ENCODE measurements around the gene ANGPT4. TPM values are rescaled to one million over a fixed set of nuclear protein-coding genes. Genes with fewer than 3 reads are reported as not detected.

ANGPT4 gene
- total RNA-seq, 1 donor from 2014 or later, result 0.06 TPM

GRCh38 chr20:942611-943010 is 26.5 kb upstream of the ANGPT4 start:
- Histone ChIP-seq H3K4me2 (no peak overlapping the region), H3K79me2 (ENCODE audit: low read depth) (no peaks in the 10 kb centered on the region), H3K9me3 (ENCODE audit: low read depth) (no peaks in the 10 kb centered on the region), H3K27ac (no peak overlapping the region), H3K9ac (no peak overlapping the region), H3K27me3 (no peaks in the 10 kb centered on the region), H3K36me3 (no peaks in the 10 kb centered on the region), H3K4me1 (peaks cover 13% of the 10 kb centered on the region), H2AFZ (replicated peaks) (no peak overlapping the region), H3F3A (ENCODE audit: low read depth) (no peaks in the 10 kb centered on the region), H4K20me1 (ENCODE audit: low read depth) (no peaks in the 10 kb centered on the region), H3K4me3 (no peak overlapping the region)
- Mint-ChIP-seq H3K9me3 (no peaks in the 10 kb centered on the region), H3K4me1 (no peaks in the 10 kb centered on the region), H3K27ac (no peak overlapping the region), H3K36me3 (no peaks in the 10 kb centered on the region), H3K4me3 (no peak overlapping the region), H3K27me3 (ENCODE audit: insufficient read depth, low read depth) (peaks cover 2% of the 10 kb centered on the region)
- no peak for DNase-seq (ENCODE audit: low spot score)
- TF ChIP-seq EZH2phosphoT487 (IDR thresholded peaks at IDR 0.05) (no peak), EZH2 (IDR thresholded peaks at IDR 0.05) (no peak)
- TF ChIP-seq, protein P1, sequence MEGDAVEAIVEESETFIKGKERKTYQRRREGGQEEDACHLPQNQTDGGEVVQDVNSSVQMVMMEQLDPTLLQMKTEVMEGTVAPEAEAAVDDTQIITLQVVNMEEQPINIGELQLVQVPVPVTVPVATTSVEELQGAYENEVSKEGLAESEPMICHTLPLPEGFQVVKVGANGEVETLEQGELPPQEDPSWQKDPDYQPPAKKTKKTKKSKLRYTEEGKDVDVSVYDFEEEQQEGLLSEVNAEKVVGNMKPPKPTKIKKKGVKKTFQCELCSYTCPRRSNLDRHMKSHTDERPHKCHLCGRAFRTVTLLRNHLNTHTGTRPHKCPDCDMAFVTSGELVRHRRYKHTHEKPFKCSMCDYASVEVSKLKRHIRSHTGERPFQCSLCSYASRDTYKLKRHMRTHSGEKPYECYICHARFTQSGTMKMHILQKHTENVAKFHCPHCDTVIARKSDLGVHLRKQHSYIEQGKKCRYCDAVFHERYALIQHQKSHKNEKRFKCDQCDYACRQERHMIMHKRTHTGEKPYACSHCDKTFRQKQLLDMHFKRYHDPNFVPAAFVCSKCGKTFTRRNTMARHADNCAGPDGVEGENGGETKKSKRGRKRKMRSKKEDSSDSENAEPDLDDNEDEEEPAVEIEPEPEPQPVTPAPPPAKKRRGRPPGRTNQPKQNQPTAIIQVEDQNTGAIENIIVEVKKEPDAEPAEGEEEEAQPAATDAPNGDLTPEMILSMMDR (IDR thresholded peaks at IDR 0.05), result no peak

DNA sequence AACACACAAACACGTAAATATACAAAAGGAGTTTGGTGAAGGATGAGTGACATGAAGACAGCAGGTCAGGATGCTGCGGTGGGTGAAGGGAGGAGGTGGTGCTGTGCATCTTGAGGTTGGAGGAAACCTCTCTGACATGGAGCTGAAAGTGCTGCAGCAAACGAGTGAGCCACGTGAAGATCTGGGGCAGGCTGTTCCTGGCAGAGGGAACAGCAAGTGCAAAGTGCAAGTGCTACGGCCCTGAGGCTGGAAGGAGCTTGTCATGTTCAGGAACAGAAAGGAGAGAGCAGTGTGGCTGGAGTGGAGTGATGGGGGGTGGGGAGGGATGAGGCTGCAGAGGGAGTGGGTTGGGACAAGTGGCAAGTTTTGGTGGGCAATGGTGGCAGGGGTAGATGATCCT is 24.8 kb upstream of the ANGPT4 start:
- Histone ChIP-seq H3K4me2 (no peak overlapping the region), H3K4me3 (no peak overlapping the region), H3K4me1 (peaks cover 13% of the 10 kb centered on the region), H3K36me3 (no peaks in the 10 kb centered on the region), H3K79me2 (ENCODE audit: low read depth) (no peaks in the 10 kb centered on the region), H3K9ac (no peak overlapping the region), H4K20me1 (ENCODE audit: low read depth) (no peaks in the 10 kb centered on the region), H3K9me3 (ENCODE audit: low read depth) (no peaks in the 10 kb centered on the region), H3K27me3 (no peaks in the 10 kb centered on the region), H3F3A (ENCODE audit: low read depth) (no peaks in the 10 kb centered on the region), H3K27ac (no peak overlapping the region), H2AFZ (replicated peaks) (no peak overlapping the region)
- Mint-ChIP-seq H3K27me3 (ENCODE audit: insufficient read depth, low read depth) (peaks cover 6% of the 10 kb centered on the region), H3K4me3 (no peak overlapping the region), H3K36me3 (no peaks in the 10 kb centered on the region), H3K9me3 (no peaks in the 10 kb centered on the region), H3K27ac (no peak overlapping the region), H3K4me1 (no peaks in the 10 kb centered on the region)
- no peak for DNase-seq (ENCODE audit: low spot score)
- TF ChIP-seq EZH2 (IDR thresholded peaks at IDR 0.05) (no peak), EZH2phosphoT487 (IDR thresholded peaks at IDR 0.05) (no peak)
- TF ChIP-seq, protein P1 (IDR thresholded peaks at IDR 0.05), result no peak

DNA sequence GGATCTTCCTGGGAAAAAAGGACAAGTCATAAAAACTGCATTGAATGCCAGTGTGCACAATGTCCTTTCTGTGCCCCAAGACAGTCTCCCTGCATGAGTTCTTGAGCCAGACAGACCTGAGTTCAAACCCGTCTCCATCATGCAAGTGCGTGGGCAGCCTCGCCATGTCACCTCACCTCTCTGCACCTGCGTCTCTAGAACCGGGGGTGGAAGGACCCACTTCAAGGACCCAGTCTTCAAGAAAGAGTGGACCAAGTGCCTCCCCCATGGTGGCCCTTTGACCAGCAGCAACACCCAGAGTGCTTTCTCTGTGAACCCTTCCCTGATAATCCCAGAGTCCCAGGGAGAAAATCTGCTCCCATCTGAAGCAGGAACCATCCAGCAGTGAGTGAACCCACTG is 23.5 kb upstream of the ANGPT4 start:
- no peaks in the 10 kb centered on the region for H3K36me3 Mint-ChIP-seq
- Histone ChIP-seq H3K27me3 (no peaks in the 10 kb centered on the region), H2AFZ (replicated peaks) (no peak overlapping the region), H3K4me3 (no peak overlapping the region), H3K9ac (no peak overlapping the region), H4K20me1 (ENCODE audit: low read depth) (no peaks in the 10 kb centered on the region), H3K9me3 (ENCODE audit: low read depth) (no peaks in the 10 kb centered on the region), H3K4me1 (peaks cover 8% of the 10 kb centered on the region), H3K27ac (no peak overlapping the region), H3K79me2 (ENCODE audit: low read depth) (no peaks in the 10 kb centered on the region), H3K4me2 (no peak overlapping the region), H3F3A (ENCODE audit: low read depth) (no peaks in the 10 kb centered on the region), H3K36me3 (no peaks in the 10 kb centered on the region)
- DNase-seq (ENCODE audit: low spot score), result no peak
- H3K9me3 Mint-ChIP-seq, result no peaks in the 10 kb centered on the region
- H3K27ac Mint-ChIP-seq, result no peak overlapping the region
- no peak overlapping the region for H3K4me3 Mint-ChIP-seq
- peaks cover 10% of the 10 kb centered on the region for H3K27me3 Mint-ChIP-seq (ENCODE audit: insufficient read depth, low read depth)
- no peaks in the 10 kb centered on the region for H3K4me1 Mint-ChIP-seq
- TF ChIP-seq EZH2phosphoT487 (IDR thresholded peaks at IDR 0.05) (no peak), EZH2 (IDR thresholded peaks at IDR 0.05) (no peak)
- TF ChIP-seq, protein P1 (IDR thresholded peaks at IDR 0.05), result no peak

Measured in neural progenitor cell (in vitro differentiated cells).